NOMO-1 (cell line): ENCODE measurements around the gene ISG20.

Experiments
- DNase-seq, 2 experiments: peaks; one replicate each; lab custom pipeline; 2025; ENCODE audit not compliant: unreplicated experiment in 2 of 2; lab: John Stamatoyannopoulos, UW

The ISG20 gene

DNA sequence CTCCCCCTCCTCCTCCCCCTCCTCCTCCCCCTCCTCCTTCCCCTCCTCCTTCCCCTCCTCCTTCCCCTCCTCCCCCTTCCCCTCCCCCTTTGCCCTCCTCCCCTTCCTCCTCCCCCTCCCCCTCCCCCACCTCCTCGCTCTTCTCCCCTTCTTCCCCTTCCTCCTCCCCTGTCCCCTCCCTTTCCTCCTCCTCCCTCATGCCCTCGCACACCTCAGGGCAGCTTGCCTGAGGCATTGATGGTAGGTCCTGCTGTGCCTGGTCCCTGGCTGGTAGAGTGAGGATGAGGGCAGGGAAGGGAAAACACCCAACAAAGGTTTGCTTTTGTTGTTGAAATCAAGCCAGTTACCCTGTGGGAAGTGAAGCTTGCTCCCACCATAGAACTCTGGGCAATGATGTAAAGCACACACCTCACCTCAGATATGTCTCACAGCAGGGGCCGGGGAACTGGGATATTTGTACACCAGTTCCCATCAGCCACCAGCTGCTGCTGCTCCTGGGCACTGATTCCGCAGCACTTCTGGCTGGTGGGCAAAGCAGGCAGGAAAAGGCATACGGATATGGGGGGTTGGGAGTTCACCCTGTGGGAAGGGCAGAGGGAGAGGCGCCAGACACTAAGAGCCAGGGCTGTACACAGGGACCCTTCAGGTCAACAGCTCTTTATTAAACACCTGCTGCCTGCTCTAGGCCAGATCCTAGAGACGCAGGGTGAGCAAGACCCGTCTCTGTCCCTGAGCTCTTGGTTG, 13.8 kb downstream of the ISG20 start:
- DNase-seq, result no peak

DNA sequence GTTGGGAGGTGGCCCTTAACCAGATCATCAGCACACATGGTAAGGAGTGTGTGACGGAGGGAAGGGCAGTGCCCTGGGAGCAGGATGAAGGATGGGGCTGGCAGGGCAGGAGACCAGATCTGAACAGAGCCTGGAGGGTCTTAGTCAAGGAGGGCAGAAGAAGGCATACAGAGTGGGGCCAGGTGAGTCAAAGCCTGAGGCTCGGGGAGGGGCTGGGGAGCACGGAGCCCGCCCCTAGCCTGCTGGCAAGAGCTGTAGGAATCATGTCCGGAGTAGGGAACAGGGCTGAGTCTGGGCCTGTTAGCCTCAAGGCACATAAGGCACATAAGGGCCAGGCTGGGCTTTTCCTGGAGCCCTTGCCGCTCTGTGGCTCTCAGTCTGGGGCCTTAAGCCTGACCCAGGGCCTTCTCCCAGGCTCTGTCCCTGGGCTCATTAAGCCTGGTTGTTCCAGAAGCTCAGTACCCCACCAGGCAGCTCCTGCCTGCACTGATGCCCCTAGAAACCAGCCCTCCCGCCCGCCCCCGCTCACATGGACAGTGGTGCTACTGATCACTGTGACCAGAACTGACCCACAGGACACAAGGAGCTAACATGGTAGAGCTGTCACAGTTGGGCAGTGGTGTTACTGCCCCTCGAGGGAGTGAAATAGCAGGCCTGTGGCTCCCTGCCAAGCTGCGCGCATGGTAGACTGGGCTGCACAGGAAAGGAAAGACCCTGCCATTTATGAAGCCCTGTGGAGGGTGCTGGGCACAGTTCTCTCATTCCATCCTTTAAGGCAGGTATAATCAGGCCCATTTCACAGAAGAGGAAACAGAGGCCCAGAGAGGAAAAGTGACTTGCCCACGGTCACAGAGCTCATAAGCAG, 14.6 kb downstream of the ISG20 start:
- DNase-seq, result no peak

DNA sequence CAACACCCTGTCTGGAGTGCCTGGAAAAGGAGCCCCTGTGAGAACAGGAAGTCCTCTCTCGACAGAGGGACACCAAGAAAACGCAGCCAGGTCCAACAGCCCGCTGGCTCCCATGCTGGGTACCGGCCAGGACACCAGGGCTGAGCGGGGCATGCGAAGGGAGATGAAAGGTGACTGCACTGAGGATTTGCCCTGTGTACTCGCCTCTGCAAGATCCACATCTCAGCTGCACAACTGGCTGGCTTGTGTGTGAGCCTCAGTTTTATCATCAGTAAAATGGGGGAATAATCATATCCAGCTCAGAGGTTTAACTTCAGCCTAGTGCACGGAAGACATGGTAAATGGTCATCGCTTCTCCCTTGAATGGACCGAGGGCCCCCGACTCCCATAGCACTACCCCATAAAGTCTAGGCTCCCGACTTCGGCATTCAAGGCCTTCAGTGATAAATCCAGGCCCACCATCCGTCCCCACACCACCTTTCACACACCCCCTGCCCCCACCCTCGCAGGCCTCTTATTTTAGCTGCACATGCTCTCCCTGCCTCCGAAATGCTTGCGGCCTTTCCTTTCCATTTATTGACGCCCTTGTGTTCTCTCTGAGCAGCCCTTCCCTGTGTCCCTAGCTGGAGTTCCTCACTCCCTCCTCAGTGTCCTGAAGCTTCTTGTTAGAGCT, 15.8 kb downstream of the ISG20 start:
- DNase-seq, result no peak

GRCh38 chr15:88655103-88655553, 16.3 kb downstream of the ISG20 start:
- DNase-seq, result no peak

DNA sequence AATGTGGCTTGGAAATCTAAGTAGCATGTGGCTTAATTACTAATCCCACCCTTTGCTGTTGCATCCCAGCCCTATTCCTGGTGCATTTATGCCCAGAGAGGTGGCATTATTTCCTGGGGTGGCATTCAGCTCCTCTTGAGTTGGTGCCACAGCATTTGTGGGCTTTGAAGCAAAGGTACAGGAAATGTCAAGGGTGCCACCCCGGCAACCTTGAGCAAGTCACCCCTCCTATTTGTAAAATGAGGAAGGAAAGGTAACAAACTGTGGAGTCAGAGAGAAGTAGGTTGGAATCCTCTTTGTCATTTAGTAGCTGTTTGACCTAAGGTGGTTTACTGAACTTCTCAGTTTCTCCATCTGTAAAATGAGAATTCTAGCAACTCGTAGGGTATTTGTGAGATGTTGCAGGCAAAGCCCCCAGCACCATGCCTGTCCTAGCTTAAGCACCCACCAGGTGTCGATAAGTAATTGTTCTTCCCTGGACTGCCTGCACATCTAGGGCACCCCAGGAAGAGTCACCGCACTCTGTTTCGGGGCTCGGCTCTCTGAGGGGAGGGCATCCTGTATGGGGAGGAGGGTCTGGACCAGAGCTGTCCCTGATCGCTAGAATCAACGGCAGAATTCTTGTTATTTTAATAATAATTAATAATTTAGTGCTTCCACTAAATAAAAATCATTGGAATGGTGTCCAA, 17.1 kb downstream of the ISG20 start:
- peak in 1 of 2 experiments; percentile 11 for DNase-seq

- no peak for DNase-seq
Measured at GRCh38 chr15:88656760-88657221, 18.0 kb downstream of the ISG20 start.

DNA sequence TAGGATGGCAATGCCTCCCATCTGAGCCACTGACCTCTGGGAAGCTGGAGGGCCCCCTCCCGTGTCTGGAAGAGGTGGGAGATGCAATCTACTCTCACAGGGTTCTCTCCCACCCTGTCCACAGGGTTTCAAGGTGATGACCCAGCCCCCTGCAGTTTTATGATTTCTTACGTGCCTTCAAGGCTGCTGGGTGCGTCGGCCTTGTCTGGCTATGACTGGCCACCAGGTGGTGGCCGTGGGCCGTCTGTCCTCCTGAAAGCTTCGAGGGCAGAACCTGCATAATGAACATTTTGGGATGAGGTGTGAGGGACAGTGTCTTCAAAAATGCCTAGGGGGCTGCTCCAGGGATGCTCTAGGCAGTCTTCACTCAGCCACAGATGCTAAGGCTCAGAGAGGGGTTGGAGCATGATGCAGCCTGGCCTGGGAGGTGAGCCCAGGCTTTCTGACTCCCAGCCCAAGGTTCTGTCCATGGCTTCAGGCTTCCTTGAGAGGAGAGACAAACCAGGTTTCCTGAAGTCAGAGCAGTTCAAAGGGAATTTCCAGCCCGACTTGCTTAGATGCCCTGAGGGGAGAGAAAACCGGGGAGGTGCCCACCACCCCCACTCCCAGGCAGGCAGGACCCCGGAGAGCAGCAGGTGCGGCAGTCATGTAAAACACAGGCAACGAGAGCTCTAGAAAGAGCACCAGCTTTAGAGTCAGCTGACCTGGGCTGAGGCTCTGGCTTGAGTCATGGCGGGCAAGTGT, 18.7 kb downstream of the ISG20 start:
- DNase-seq, result peak; percentile 9 to 24

GRCh38 chr15:88658070-88658965, 19.5 kb downstream of the ISG20 start:
- no peak for DNase-seq

DNA sequence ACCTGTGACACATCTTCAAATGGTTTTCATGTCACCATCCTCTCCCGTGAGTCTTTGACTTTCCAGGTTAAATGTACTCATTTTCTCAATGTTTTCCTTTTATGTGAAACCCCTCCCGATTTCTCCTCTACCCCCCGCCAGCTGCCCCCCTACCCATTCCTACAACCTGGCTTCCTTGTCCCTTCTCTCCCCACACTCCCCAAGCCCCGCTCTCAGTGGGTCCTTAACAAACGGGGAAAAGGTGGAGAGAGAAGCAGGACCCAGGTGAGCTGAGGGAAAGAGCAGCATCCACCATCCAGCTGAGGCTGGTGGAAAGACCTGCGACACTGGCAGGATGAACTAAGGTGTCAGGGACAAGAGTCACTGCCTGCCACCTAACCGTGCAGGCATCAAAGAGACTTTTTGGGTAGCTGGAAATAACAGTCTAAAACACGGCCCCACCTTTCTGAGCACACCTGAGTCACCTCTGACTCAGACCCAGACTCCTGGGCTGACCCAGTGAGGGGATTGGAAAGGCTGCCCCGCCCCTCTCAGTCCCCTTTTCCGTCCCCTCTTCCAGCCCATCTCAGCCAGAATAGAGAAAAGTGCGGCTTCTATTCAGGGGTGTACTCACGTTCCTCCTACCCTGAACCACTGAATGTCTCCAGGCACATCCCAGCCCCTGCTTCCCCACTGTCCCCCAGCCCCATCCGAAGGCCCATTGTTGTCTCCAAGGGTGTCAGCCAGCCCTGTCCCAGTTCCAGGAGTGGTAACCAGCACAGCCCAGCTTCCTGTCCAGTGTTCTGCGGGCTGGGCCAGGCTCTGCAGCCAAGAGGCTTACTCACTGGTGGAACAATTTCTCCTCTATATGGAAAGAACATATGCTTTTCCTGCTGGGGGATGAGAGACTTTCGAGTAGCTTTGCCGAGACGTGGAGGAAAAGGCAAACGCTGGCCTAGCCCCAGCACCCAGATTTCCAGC, 20.4 kb downstream of the ISG20 start:
- no peak for DNase-seq

GRCh38 chr15:88661041-88661700, 22.4 kb downstream of the ISG20 start:
- no peak for DNase-seq

DNA sequence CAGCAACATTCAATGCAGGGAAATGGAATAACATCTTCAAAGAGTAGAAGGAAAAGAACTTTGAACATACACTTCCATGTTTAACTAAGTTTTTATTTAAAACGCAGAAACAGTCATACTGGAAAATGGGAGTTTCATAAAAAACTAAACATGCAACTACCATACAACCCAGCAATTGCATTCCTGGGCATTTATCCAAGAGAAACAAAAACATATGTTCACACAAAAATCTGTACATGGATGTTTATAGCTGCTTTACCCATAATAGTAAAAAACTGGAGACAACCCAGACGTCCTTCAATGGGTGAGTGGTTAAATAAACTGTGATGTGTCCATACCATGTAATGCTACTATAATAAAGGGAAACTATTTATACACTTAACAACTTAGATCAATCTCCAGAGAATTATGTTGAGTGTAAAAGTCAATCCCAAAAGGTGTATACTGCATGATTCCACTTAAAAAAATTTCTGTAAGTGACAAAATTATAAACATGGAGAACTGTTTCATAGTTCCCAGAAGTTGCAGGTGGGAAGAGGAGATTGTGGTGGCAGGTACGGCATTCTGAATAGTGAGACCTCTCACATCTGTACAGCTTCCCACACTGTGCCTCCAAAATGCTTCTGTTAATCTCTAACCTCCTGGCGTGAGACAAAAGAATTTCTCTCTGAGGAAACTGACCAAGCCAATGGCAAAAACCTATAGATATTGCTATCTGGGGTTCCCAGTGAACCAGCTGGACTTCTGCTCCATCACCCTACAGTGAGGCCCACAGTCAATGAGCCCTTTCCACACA, 23.1 kb downstream of the ISG20 start:
- DNase-seq, result no peak

DNA sequence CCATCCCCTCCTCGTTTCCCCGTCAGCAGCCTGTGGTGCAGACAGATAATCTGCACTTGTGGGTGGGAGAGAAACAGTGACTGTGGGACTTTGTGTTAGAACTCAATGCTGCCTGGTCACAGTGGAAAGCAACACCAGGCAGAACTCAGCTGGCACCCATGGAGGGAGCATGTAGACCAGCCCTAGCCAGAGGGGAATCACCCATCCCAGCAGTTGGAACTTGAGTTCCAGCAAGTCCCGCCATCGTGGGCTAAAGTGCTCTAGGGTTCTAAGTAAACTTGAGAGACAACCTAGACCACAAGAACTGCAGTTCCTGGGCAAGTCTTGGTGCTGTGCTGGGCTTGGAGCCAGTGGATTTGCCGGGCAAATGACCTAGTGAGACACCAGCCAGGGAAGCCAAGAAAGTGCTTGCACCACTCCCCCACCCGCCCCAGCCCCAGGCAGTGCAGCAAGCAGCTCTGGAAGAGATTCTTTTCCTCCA, 24.4 kb downstream of the ISG20 start:
- DNase-seq, result no peak

GRCh38 chr15:88664151-88664778, 25.4 kb downstream of the ISG20 start:
- no peak for DNase-seq

DNA sequence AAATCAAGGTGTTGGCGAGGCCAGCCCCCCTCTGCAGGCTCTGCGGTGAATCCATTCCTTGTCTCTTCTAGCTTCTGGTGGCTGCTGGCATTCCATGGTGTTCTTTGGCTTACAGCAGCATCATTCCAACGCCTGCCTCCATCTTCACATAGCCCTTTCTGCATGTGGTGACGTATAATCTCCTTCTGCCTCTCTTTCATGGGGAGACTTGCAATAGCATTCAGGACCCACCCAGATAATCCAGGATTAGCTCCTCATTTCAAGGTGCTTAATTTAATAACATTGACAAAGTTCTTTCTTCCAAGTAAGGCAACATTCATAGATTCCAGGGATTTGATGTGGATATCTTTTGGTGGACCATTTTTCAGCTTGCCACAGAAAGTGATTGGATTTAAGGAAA, 35.8 kb downstream of the ISG20 start:
- no peak for DNase-seq

- DNase-seq, result no peak
Measured at GRCh38 chr15:88678755-88679154, 39.9 kb downstream of the ISG20 start.
